ENCODE results near the gene PRKAG3. TPM values are rescaled to one million over a fixed set of nuclear protein-coding genes. Genes with fewer than 3 reads are reported as not detected.

The PRKAG3 gene
- total RNA-seq, 1 donor from 2014 or later = not detected

- intact Hi-C loops (cut with micrococcal nuclease) = no loop called here
These were observed 33.8 kb upstream of the PRKAG3 start for GRCh38 chr2:218865396-218865795.

DNA sequence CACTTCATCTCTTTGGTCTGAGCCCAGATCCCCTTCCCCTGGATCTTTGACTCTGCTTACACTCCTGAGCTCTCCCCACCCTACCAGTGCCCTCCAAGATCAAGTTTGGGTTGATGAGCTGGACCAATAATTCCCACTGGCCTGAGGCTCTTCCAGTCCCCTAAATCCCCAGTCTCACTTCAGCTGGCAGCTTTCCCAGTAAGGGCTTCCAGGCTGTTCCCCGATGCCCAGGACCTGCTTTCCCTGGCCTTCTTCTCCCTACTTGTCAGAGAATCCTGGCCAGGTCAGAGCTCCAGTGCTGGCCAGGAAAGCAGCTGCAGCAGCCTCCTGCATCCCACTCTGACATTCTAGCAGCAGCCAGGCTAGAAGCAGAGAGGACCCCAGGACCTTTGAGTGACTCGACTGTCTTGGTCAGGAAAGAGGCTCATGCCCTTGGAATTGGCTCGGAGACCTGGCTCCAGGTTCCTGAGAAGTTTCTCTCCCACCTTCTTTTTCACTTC, 31.5 kb upstream of the PRKAG3 start:
- intact Hi-C loops (cut with micrococcal nuclease) = no loop called here

- intact Hi-C loops (cut with micrococcal nuclease) = no loop called here
These were observed 30.2 kb upstream of the PRKAG3 start for GRCh38 chr2:218861645-218862318.

DNA sequence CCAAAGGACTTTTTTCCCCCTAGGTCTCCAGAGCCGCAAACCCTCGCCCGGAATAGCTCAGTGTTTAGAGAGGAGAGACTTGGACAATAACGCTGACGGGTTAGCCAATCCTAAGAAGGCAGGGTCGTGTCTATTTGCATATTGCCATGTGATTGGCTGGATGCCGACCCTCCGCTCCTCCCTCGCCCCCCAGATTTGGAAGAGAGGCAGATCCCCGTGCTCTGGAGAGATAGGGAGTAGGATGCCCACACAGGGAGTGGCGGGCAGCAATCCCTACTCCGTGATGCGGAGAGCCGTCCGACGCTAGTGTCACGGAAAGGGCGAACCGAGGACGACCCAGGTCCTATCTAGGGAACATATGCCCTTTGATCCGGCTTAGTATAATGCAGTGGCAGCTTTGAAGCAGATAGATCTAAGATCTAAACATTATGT, 29.4 kb upstream of the PRKAG3 start:
- intact Hi-C loops (cut with micrococcal nuclease) = no loop called here

- intact Hi-C loops (cut with micrococcal nuclease) = loop anchor here (10.0 kb wide), 1 partner anchor 255 kb away; no protein-coding TSS in a partner anchor
These were observed 28.6 kb upstream of the PRKAG3 start for GRCh38 chr2:218859988-218860831.

DNA sequence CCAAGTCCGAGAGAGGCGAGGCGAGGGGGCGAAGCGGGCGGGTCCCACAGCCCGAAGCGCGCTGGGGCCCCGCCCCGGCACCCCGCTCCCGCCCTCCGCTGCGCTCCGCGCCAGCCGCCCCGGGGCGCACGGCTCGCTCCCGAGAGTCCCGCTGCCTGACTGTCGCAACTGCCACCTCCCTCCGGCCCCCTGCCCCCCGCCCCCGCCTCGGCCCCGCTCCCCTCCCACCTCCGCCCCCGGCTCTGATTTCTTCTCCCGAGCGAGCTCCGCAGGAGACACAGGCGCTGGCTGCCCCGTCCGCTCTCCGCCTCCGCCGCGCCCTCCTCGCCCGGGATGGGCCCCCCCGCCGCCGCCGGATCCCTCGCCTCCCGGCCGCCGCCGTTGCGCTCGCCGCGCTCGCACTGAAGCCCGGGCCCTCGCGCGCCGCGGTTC, 28.0 kb upstream of the PRKAG3 start, which contains the start of gene WNT6:
Gene WNT6, plus strand, starts transcription at position 250 of the 432 bp plus-strand sequence. CDS start 233 bp downstream, outside the sequence.
- intact Hi-C loops (cut with micrococcal nuclease) = loop anchor here (10.0 kb wide), 1 partner anchor 255 kb away; no protein-coding TSS in a partner anchor

DNA sequence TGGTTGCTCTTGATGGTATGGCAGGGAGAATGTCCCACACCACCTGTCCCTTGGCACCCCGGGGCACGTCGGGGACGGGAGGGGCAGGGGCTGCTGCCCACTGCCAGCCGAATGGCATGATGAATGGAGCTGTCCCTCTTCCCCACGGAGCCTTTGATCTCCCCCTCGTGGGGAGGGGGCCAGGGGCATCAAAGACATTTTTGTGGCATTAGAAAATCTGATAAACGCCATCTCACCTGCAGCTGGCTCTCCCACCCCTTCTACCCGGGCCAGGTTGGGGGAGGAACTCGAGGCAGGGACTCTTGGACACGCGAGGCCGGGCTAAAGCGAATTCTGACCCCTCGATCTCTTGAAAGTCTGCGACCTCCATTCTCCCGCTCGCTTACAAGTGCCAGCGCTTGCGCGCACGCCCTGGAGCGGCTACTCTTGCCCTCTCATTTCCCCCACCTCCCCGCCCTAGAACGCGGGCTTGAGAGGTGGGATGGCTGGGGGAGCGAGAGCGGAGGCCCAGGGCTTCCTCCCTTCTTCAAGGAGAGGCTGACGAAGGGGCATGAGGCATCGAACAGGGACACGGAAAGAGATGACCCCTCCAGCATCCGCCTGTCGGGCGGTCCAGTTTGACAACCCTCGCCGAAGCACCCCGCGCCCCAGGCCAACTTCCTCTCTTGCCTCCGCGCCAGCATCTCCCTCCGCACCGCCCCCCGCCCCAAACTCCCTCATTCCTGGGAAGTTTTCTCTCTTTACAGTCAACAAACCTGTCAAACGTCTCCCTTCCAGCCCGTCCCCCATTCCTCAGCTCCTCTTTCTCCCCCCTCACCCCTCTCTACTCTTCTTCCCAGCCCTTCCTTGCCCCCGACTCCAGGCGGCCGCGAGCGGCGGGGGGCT, 27.3 kb upstream of the PRKAG3 start:
- intact Hi-C loops (cut with micrococcal nuclease) = loop anchor here (10.0 kb wide), 1 partner anchor 256 kb away; no protein-coding TSS in a partner anchor

DNA sequence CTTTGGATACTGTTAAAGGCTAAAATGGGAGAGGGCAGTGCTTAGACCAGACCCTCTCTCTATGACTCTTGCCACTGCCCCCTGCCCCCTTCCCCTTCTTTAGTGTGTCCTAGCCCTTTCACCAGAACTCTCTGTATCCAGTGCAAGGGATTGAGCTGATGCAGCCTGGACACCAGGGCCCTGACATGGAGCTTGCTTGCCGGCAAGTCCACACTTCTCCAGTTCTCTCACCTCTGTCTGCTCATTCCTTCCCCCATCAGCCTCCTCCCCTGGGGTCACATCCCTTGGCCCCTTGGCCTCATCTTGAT, 26.5 kb upstream of the PRKAG3 start:
- intact Hi-C loops (cut with micrococcal nuclease) = loop anchor here (10.0 kb wide), 1 partner anchor 257 kb away; no protein-coding TSS in a partner anchor

GRCh38 chr2:218857371-218858137, 26.0 kb upstream of the PRKAG3 start:
- intact Hi-C loops (cut with micrococcal nuclease) = loop anchor here (10.0 kb wide), 1 partner anchor 257 kb away; no protein-coding TSS in a partner anchor

- intact Hi-C loops (cut with micrococcal nuclease) = loop anchor here (10.0 kb wide), 1 partner anchor 258 kb away; no protein-coding TSS in a partner anchor
These were observed 25.3 kb upstream of the PRKAG3 start for GRCh38 chr2:218856896-218857243.

DNA sequence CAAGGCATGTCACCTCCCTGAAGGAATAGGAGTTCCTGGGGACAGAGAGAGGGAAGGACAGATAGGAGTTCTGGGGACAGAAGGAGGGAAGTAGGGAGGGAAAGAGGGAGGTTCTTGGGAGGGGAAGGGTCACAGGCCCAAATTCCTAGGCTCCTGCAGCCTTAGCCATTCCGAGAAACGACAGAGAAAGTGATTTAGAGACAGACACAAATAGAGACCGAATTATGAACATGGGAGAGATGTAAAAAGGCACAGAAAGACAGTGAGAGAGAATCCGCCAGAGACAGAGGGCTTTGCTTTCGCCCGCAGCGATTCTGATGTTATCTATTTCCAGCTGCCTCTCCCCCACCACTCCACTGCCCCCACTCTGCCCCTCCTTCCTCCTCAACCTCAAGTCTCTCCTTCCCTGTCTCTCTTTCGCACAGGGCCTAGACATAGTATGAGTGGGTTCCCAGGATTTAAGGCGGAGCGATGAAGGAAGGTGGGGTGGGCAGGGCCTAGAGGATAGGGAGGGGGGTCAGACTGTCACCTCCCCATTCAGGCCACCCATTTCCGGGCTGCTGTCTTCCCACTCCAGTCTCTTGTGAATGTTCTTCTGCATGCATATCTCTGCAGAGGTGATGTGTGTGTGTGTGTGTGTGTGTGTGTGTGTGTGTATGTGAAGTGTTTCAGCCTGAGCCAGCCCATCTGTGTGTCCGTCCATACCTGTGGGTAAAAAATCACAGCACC, 24.7 kb upstream of the PRKAG3 start:
- intact Hi-C loops (cut with micrococcal nuclease) = loop anchor here (10.0 kb wide), 1 partner anchor 258 kb away; no protein-coding TSS in a partner anchor

GRCh38 chr2:218855305-218856166, 23.9 kb upstream of the PRKAG3 start:
- intact Hi-C loops (cut with micrococcal nuclease) = loop anchor here (10.0 kb wide), 1 partner anchor 259 kb away; no protein-coding TSS in a partner anchor

DNA sequence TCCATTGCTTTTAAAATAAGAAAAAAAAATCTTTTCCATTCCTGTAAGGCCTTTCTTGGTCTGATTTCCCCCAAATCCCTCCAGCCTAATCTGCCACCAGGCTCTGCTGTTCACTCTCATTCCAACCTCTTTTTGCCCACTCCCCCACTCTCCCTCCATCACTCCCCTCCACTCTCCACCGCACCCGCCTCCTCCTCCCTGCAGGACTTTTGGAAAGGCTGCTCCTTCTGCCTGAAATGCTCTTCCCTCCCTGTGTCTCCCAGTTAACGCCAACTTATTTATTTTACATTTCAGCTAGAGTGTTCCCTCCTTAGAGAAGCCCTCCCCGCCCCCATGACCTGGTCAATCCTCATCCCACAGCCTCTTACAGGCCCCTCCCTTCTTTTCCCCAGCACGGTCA, 23.3 kb upstream of the PRKAG3 start:
- intact Hi-C loops (cut with micrococcal nuclease) = loop anchor here (5.0 to 10.0 kb wide), 2 partner anchors 260 to 302 kb away; no protein-coding TSS in a partner anchor

DNA sequence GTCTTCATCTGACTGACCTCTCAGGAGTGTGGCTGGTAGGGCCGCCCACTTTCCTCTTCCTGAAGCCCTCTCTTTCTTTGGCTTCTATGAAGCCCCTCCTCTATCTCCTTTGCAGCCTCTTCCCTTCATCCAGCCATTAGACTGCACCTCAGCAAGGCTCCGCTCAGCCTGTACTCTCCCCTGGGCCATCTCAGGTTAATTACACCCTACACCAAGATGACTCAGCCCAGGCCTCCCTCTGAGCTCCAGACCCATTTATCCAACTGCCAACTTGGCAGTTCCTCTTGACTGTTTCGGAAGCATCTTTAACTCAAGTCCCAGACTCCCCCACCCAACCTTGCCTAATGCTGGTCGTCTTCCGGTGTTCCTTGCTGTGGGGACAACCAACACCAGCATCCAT, 22.2 kb upstream of the PRKAG3 start:
- intact Hi-C loops (cut with micrococcal nuclease) = loop anchor here (1.0 to 10.0 kb wide), 5 partner anchors 23 to 304 kb away; no protein-coding TSS in a partner anchor

GRCh38 chr2:218852911-218853667, 21.5 kb upstream of the PRKAG3 start:
- intact Hi-C loops (cut with micrococcal nuclease) = loop anchor here (1.0 to 10.0 kb wide), 5 partner anchors 23 to 304 kb away; no protein-coding TSS in a partner anchor

GRCh38 chr2:218851286-218851685, 19.7 kb upstream of the PRKAG3 start:
- intact Hi-C loops (cut with micrococcal nuclease) = loop anchor here (5.0 to 10.0 kb wide), 2 partner anchors 264 to 306 kb away; no protein-coding TSS in a partner anchor

DNA sequence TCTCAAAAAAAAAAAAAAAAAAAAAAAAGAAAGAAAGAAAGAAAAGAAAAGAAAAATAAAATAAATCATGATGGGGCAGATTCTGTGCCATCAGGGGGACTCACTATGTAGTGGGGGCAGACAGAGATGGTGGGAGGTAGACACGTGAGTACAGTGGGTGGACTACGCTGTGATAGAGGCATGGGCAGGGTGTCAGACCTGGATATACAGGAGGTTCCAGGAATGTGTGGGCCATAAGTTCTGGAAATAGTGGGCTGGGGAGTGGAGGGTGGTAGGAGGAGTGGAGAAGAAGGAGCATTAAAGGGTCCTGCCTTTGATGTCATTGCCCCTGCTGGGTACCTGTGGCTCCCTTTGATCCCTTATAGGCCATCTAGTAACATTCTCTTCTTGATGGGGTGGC, 19.2 kb upstream of the PRKAG3 start:
- intact Hi-C loops (cut with micrococcal nuclease) = loop anchor here (5.0 to 10.0 kb wide), 2 partner anchors 264 to 307 kb away; no protein-coding TSS in a partner anchor
